Measurements from ENCODE around the gene KRTAP10-10. TPM values are rescaled to one million over a fixed set of nuclear protein-coding genes. Genes with fewer than 3 reads are reported as not detected.
"Not testable (repeated sequence)": the region's sequence is repeated elsewhere in the genome, so short reads cannot be mapped to it uniquely, and the experiment has no call there.

KRTAP10-10 gene
- total RNA-seq, 4 donors from 2014 or later = not detected

DNA sequence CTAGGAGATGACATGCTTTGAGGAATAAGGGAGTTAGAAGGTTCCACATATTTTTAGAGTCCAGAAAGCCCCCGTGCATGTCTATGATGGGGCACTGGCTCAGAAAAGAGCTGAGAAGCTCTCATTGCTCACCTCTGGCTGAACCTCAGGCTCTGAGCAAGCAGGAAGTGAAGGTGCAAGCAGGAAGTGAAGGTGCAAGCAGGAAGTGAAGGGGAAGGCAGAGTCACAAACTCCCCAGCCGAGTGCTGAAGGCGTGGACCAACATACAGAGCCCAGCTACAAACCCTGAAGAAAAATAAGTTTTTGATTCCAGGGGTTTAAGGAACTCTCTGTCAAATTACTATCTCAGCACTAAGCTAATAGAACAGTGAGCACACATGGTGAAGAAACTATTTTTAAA, 18.2 kb upstream of the KRTAP10-10 start:
- peak in 2 of 3 donors; percentile 52 to 71 for DNase-seq
- Histone ChIP-seq H3K4me1 (no peaks in the 10 kb centered on the region), H3K4me3 (no peak overlapping the region), H3K27me3 (no peaks in the 10 kb centered on the region), H3K27ac (peak overlapping the region; percentile 5 to 65 (median 44)), H3K9me3 (peaks cover 0 to 8% (median 2%) of the 10 kb centered on the region in 4 donors), H3K36me3 (no peaks in the 10 kb centered on the region)
- TF ChIP-seq POLR2A (IDR thresholded peaks at IDR 0.05) = no peak
- TF ChIP-seq, protein P1, sequence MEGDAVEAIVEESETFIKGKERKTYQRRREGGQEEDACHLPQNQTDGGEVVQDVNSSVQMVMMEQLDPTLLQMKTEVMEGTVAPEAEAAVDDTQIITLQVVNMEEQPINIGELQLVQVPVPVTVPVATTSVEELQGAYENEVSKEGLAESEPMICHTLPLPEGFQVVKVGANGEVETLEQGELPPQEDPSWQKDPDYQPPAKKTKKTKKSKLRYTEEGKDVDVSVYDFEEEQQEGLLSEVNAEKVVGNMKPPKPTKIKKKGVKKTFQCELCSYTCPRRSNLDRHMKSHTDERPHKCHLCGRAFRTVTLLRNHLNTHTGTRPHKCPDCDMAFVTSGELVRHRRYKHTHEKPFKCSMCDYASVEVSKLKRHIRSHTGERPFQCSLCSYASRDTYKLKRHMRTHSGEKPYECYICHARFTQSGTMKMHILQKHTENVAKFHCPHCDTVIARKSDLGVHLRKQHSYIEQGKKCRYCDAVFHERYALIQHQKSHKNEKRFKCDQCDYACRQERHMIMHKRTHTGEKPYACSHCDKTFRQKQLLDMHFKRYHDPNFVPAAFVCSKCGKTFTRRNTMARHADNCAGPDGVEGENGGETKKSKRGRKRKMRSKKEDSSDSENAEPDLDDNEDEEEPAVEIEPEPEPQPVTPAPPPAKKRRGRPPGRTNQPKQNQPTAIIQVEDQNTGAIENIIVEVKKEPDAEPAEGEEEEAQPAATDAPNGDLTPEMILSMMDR (IDR thresholded peaks at IDR 0.05) = no peak

GRCh38 chr21:44619886-44620285, 17.3 kb upstream of the KRTAP10-10 start:
- Histone ChIP-seq H3K4me3 (no peak overlapping the region), H3K9me3 (peaks cover 0 to 8% (median 2%) of the 10 kb centered on the region in 4 donors), H3K36me3 (no peaks in the 10 kb centered on the region), H3K4me1 (no peaks in the 10 kb centered on the region), H3K27me3 (no peaks in the 10 kb centered on the region), H3K27ac (no peak overlapping the region)
- DNase-seq = no peak
- TF ChIP-seq, protein P1 (IDR thresholded peaks at IDR 0.05) = no peak
- TF ChIP-seq POLR2A (IDR thresholded peaks at IDR 0.05) = no peak

DNA sequence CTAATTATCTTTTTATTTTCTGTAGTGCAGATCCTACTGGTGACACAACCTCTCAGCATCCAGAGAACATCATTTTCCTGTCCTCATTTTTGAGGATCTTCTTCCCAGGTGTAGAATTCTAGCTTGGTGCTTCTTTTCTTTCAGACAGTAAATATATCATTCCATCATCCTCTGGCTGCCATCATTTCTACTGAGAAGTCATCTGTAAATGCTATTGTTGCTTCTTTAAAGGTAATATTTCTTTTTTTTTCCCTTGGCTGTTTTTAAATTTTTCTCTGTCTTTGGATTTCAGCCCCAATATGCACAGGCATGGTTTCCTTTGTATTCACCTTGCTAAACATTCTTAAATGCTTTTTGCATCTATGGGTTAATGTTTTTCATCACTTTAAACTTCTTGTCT, 13.6 kb upstream of the KRTAP10-10 start:
- no peak for DNase-seq
- no peaks in the 10 kb centered on the region for H3K36me3 ChIP-seq
- H3K4me3 ChIP-seq = no peak overlapping the region
- H3K4me1 ChIP-seq = no peaks in the 10 kb centered on the region
- TF ChIP-seq, protein P1 (IDR thresholded peaks at IDR 0.05) = no peak
- TF ChIP-seq POLR2A (IDR thresholded peaks at IDR 0.05) = no peak
- peaks cover 0 to 8% (median 2%) of the 10 kb centered on the region in 4 donors for H3K9me3 ChIP-seq
- H3K27ac ChIP-seq = no peak overlapping the region
- H3K27me3 ChIP-seq = no peaks in the 10 kb centered on the region

DNA sequence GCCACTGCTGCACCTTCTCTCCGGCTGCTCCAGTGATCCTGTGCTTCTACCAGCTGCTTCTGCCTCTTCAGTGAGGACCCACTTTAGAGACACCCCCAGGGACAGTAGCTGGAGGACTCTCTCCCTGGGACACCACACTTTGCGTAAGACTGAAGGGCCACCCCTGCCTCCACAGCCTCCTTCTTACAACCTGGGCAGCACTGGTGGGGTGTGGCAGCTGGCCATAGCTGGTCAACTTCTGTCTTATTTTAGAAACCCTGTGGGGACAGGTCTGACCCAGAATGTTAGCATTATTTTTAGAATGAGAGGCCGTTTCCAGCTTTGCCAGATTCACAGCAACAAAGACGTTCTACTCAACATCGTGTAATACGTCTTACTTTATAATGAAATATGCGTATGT, 11.4 kb upstream of the KRTAP10-10 start:
- no peaks in the 10 kb centered on the region for H3K36me3 ChIP-seq
- no peak for TF ChIP-seq POLR2A (IDR thresholded peaks at IDR 0.05)
- TF ChIP-seq, protein P1 (IDR thresholded peaks at IDR 0.05) = no peak

DNA sequence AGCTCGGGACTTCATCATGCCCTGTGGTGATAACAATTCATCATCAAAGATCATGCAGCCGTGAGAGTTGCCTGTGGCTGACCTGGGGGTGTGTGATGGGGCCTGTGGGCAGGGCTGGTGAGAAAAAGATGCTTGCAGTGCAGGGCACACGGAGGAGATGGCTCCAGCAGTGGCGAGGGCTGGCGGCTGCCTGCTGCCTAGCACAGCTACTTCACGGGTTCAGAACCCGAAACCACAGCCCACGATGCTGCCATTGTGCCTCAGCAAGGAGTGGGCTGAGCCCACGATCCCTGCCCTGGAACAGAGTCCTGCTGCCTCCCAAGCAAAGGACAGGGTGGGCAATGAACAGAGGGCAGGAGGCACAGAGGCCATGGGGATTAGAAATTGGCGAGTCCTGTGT, 10.9 kb upstream of the KRTAP10-10 start:
- no peaks in the 10 kb centered on the region for H3K4me1 ChIP-seq
- DNase-seq = peak in 1 of 3 donors; percentile 39
- no peak overlapping the region for H3K27ac ChIP-seq
- peaks cover 0 to 13% (median 3%) of the 10 kb centered on the region in 4 donors for H3K9me3 ChIP-seq
- H3K36me3 ChIP-seq = no peaks in the 10 kb centered on the region
- H3K4me3 ChIP-seq = no peak overlapping the region
- no peak for TF ChIP-seq POLR2A (IDR thresholded peaks at IDR 0.05)
- TF ChIP-seq, protein P1 (IDR thresholded peaks at IDR 0.05) = no peak
- no peaks in the 10 kb centered on the region for H3K27me3 ChIP-seq

More for the DNA sequence above, 11.4 kb upstream of the KRTAP10-10 start:
- peaks cover 0 to 13% (median 4%) of the 10 kb centered on the region in 4 donors for H3K9me3 ChIP-seq
- H3K4me3 ChIP-seq = no peak overlapping the region
- H3K27me3 ChIP-seq = no peaks in the 10 kb centered on the region
- no peak for DNase-seq
- H3K4me1 ChIP-seq = no peaks in the 10 kb centered on the region
- no peak overlapping the region for H3K27ac ChIP-seq

- Histone ChIP-seq H3K4me1 (no peaks in the 10 kb centered on the region), H3K9me3 (peaks cover 0 to 14% (median 3%) of the 10 kb centered on the region in 4 donors), H3K27me3 (no peaks in the 10 kb centered on the region), H3K36me3 (no peaks in the 10 kb centered on the region), H3K27ac (no peak within 1 kb of the TSS), H3K4me3 (no peak within 1 kb of the TSS)
- TF ChIP-seq, protein P1 (IDR thresholded peaks at IDR 0.05) = no peak
- no peak for TF ChIP-seq POLR2A (IDR thresholded peaks at IDR 0.05)
- DNase-seq = no peak
These were observed 10.4 kb upstream of the KRTAP10-10 start, which contains the start of gene KRTAP10-9 for GRCh38 chr21:44626673-44627143. Gene KRTAP10-9, plus strand, starts transcription at chr21:44627093. Its CDS starts 79 bp downstream, at chr21:44627172.

GRCh38 chr21:44627181-44627822, 9.9 kb upstream of the KRTAP10-10 start:
- not testable (repeated sequence) for H3K4me3 ChIP-seq, H3K27me3 ChIP-seq, H3K27ac ChIP-seq, H3K4me1 ChIP-seq, DNase-seq, H3K36me3 ChIP-seq
- H3K9me3 ChIP-seq = peaks cover 0 to 20% (median 3%) of the 10 kb centered on the region in 4 donors

- not testable (repeated sequence) for H3K4me1 ChIP-seq, H3K4me3 ChIP-seq, H3K27me3 ChIP-seq, DNase-seq, H3K36me3 ChIP-seq, H3K27ac ChIP-seq
- peaks cover 0 to 19% (median 3%) of the 10 kb centered on the region in 4 donors for H3K9me3 ChIP-seq
These were observed 9.3 kb upstream of the KRTAP10-10 start for GRCh38 chr21:44627831-44628233.
